H7 (cell line): ENCODE measurements around the gene PPM1B. TPM values are rescaled to one million over a fixed set of nuclear protein-coding genes. Genes with fewer than 3 reads are reported as not detected.
"Not testable (repeated sequence)": the region's sequence is repeated elsewhere in the genome, so short reads cannot be mapped to it uniquely, and the experiment has no call there.

Experiments used
- DNase-seq: peaks from one replicate; pipeline ENCODE4 v3.0.0; 2012
- H3K27me3 ChIP-seq: 2 replicates; pipeline ENCODE4 v1.6.0; 2011; ENCODE audit warnings: mild to moderate bottlenecking, low read length; ENCODE audit not compliant: control insufficient read depth, insufficient read depth
- H3K36me3 ChIP-seq: replicated peaks from 2 replicates; pipeline ENCODE4 v1.5.1; 2011; ENCODE audit warnings: low read length; ENCODE audit not compliant: control insufficient read depth, insufficient read depth
- H3K4me3 ChIP-seq: 2 replicates; pipeline ENCODE4 v1.5.1; 2011; ENCODE audit warnings: low read depth, mild to moderate bottlenecking, control low read depth, low read length, moderate library complexity; ENCODE audit not compliant: insufficient read depth
- total RNA-seq: library from RNA; depleted of rRNA; stranded (reverse); fragments of >200 nt; shearing (Covaris generic); gene quantifications from 2 replicates; pipeline ENCODE4 v1.2.3, GENCODE V29; 2014; rRNA removed

PPM1B gene
- 40.4 and 47.3 TPM in 2 replicates for total RNA-seq

DNA sequence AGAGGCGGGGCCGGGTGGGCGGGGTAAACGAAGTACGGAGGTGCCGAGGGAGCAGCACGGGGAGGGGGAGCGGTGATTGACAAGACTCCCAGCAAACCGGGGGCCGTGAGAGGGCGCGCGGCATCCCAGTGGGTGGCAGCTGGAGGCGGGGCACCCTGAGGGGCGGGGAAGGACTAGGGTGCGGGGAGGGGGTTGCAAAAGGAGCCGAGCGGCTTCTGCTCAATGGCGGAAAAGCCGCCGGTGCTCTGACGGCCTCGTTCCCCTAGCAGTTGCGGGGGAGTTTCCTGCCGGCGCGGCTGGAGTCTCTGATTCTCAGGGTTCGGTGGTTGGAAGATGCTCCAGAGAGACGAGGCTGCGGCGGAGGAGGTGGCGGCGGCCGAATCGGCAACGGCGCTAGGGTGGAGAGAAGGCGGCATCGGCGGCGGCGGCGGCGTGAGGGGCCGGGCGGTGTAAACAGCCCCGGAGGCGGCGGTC, at the start of gene PPM1B:
Gene PPM1B, plus strand, starts transcription at position 195 of the 474 bp plus-strand sequence. CDS start 32,325 bp downstream, outside the sequence.
- Histone ChIP-seq H3K27me3 (no peaks in the 10 kb centered on the region), H3K36me3 (no peaks in the 10 kb centered on the region), H3K4me3 (peak within 1 kb of the TSS; percentile 80)
- DNase-seq: peak; percentile 98

DNA sequence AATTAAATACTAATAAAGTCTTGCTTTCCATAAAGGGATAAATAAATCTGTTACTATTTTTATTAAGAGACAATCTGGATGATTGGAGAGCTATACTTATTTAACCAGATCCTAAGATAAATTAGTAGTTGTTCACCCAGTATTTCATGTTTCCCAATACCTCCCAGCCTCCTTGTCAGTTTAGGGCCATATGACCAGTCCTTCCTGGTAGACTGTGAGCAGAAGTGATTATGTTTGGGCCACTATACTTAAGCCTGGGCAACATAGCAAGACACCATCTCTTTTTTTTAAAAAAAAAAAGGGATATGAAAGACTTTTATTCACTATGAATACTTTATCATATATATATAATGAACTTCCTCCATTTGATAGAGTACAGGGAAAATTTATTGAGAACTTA, 48.8 kb upstream of the PPM1B start:
- no peaks in the 10 kb centered on the region for H3K27me3 ChIP-seq

DNA sequence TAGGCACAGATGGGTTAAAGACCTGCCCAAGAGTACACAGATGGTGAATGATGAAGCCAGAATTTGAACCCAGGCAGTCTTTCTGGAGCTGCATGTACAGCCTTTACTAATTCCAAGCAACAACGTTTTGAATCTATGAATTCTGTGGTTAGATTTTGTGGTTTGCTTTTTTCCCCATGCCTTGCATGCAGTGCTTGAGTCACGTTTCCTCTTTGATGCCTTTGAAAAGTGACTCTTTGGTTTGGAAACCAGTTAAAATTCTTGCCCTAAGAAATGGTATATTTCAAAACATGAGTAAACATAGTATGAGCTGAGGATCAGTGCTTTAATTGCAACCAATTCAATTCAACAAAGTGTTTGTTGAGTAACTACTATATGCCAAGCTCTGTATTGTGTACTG, 48.2 kb upstream of the PPM1B start:
- no peaks in the 10 kb centered on the region for H3K27me3 ChIP-seq
- H3K36me3 ChIP-seq: no peaks in the 10 kb centered on the region
- no peak for DNase-seq
- no peak overlapping the region for H3K4me3 ChIP-seq

More for the DNA sequence above, 48.8 kb upstream of the PPM1B start:
- no peak overlapping the region for H3K4me3 ChIP-seq
- no peaks in the 10 kb centered on the region for H3K36me3 ChIP-seq
- DNase-seq: no peak

DNA sequence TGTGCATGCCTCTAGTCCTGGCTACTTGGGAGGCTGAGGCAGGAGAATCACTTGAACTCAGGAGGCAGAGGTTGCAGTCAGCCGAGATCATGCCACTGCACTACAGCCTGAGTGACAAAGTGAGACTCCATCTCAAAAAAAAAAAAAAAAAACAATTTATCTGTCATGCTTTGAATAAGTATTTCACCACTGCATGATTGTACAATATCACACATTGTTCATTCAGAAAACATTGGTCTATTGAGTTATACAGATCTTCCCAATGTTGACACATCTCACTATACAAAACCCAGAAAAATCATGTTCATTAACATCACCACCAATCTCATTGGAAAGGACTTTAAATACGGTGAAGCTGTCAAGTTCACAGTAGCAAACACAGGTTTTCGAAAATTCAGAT, 46.8 kb upstream of the PPM1B start:
- no peak for DNase-seq
- Histone ChIP-seq H3K4me3 (no peak overlapping the region), H3K27me3 (no peaks in the 10 kb centered on the region), H3K36me3 (no peaks in the 10 kb centered on the region)

DNA sequence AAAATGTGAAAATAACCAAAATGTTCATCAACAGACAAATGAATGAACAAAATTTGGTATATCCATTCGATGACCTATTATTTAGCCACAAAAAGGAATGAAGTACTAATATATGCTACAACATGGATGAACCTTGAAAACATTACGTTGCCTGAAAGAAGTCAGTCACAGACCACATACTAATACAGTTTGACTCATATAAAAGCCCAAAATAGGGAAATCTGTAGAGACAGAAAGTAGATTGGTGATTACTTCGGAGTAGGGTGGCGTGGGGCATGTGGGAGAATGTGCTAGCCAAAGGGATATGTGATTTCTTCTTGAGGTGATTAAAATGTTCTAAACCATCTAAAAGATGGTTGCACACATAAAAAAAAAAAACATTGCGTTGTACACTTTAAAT, 44.2 kb upstream of the PPM1B start:
- no peak overlapping the region for H3K4me3 ChIP-seq
- no peak for DNase-seq
- H3K36me3 ChIP-seq: no peaks in the 10 kb centered on the region
- no peaks in the 10 kb centered on the region for H3K27me3 ChIP-seq

DNA sequence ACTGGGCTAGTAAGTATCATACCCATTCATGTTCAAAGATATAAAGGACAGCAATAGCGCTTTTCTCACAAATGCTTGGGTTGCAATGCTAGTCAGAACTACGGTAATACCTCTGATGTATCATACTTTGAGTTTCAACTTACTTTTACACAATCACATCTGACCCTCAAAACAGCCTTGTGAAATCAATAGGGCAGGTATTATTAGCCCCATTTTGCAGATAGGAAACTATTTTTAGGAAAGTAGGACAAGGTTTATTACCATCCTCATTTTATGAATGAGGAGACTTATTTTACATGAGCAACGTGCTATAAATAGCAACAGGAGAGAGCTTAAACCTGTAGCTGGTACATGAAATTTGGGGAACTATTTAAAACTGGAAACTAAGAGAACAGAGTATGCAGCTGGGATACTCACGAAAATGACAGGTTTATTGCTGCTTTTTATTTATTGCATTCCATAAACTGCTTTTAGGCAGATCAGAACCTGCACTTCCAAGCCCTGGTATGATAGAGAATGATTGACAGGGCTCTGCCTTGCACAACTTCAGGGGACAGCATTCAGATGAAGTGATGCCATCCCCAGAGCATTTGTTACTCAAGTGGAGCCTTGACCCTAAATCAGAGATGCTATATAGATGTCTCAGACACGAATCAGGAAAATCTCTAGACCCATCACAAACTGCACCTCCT, 42.4 kb upstream of the PPM1B start:
- no peaks in the 10 kb centered on the region for H3K27me3 ChIP-seq
- H3K36me3 ChIP-seq: no peaks in the 10 kb centered on the region
- no peak overlapping the region for H3K4me3 ChIP-seq
- no peak for DNase-seq

DNA sequence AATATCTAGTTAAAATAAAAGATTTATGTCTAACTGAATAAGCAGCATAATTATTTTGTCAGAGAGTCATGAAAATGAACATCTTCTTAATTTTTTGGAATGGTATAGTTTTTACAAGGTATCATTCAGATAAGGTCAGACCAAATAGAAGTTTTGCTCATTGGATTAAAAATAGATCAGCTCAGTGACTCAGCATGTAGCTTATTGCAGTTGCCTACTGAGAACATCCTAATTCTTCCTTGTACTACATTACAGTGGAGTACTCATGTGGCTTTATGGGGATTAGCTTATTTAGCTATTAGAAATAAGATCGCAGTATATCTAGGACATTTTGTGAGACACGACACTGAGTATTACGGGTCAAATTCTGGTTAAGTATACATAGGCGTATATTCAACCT, 38.2 kb upstream of the PPM1B start:
- Histone ChIP-seq H3K4me3 (no peak overlapping the region), H3K27me3 (no peaks in the 10 kb centered on the region), H3K36me3 (no peaks in the 10 kb centered on the region)
- no peak for DNase-seq

DNA sequence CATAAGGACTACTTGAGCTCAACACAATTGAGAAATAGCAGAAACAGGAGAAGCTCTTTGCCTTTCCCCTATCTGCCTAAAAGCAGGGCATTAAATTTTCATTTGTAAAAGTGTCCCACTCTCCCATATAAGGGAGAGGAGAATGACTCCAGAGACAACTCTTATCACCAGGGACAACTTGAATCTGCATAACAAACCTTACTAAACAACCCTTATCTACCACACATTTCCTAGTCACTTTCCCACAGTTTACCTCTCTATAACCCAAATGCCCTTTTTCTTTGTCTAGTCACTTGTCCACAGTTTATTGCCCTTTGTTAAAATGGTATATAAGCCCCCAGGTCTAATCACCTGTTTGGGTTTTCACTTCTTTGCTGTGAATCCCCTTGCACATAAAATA, 37.5 kb upstream of the PPM1B start:
- Histone ChIP-seq H3K4me3 (no peak overlapping the region), H3K36me3 (no peaks in the 10 kb centered on the region), H3K27me3 (no peaks in the 10 kb centered on the region)
- DNase-seq: no peak

DNA sequence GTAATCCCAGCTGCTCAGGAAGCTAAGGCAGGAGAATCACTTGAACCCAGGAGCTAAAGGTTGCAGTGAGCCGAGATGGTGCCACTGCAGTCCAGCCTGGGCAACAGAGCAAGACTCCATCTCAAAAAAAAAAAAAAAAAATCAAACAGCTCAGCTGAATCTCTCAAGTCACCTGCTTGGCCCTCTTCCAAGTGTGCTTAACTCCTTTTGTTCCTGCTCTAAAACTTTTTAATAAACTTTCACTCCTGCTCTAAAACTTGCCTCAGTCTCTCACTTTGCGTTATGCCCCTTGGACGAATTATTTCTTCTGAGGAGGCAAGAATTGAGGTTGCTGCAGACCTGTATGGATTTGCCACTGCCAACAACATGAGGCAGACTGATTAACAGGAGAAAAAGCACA, 35.1 kb upstream of the PPM1B start:
- not testable (repeated sequence) for H3K27me3 ChIP-seq, H3K4me3 ChIP-seq, DNase-seq

DNA sequence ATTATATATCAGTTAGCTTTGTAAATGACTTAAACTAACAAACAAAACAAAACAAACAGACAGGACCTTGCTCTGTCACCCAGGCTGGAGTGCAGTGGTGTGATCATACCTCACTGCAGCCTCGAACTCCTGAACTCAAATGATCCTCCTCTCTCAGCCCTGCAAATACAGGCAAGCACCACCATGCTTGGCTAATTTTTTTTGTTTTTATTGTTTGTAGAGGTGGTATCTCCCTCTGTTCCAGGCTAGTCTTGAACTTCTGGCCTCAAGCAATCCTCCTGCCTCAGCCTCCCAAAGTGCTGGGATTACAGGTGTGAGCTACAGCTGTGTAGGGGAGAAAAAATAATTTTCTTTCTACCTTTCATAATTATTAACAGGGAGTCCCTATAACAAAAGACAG, 33.8 kb upstream of the PPM1B start:
- H3K36me3 ChIP-seq: no peaks in the 10 kb centered on the region
- no peak overlapping the region for H3K4me3 ChIP-seq
- DNase-seq: no peak
- H3K27me3 ChIP-seq: no peaks in the 10 kb centered on the region

More for the DNA sequence above, 35.1 kb upstream of the PPM1B start:
- H3K36me3 ChIP-seq: not testable (repeated sequence)

DNA sequence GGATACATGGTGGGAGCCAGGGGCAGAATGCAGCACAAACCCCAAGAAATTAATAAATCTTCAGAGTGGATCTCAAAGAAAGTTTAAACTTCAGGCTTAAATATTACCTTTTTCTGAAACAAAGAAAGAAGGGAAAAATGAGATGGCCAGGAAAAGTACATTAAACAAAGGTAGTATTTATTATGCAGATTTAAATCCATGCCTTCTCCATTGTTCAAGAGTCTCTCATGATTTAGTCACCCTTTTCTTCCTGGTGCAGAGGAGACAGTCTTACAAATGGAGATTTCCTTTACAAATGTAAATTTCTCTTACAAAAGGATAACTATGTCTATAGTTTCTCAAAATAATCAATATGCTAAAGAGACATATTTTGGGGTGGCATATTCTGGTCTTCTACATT, 33.4 kb upstream of the PPM1B start:
- no peak overlapping the region for H3K4me3 ChIP-seq
- DNase-seq: no peak
- no peaks in the 10 kb centered on the region for H3K36me3 ChIP-seq
- no peaks in the 10 kb centered on the region for H3K27me3 ChIP-seq

DNA sequence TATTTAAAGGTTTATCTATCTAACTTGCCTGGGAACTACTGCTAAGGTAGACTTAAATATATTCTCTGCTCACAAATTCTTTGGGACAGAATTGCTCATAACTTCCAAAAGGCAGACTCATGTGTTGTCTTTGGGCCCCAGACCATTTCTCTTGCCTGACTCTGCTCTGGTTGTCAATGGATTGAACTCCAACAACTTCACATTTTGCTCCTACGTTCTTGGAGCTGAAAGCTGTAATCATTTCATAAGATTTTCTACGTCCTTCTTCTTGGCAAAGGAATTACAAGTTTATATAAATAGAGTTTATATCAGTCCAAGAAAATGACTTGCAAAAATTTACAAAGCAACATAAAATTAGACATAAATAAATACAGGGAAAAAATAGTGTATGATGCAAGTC, 32.9 kb upstream of the PPM1B start:
- Histone ChIP-seq H3K4me3 (no peak overlapping the region), H3K36me3 (no peaks in the 10 kb centered on the region), H3K27me3 (no peaks in the 10 kb centered on the region)
- DNase-seq: no peak

DNA sequence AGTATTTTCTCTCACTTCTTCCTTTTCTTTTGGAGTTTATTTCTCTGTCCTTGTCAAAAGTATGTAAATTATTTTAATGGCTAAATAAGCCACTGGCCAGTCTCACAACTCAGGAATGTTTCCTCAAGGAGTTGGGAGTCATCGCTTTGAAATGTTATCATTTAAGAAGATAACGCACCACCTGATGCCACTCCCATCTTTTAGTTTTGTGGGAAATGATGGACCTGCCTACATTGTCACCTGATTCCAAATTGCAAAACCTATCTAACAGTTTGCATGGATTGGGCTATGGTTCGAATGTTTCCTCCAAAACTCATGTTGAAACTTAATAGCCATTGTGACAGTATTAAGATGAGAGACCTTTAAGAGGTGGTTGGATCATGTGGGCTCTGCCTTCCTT, 32.4 kb upstream of the PPM1B start:
- Histone ChIP-seq H3K4me3 (no peak overlapping the region), H3K36me3 (no peaks in the 10 kb centered on the region), H3K27me3 (no peaks in the 10 kb centered on the region)
- DNase-seq: no peak

DNA sequence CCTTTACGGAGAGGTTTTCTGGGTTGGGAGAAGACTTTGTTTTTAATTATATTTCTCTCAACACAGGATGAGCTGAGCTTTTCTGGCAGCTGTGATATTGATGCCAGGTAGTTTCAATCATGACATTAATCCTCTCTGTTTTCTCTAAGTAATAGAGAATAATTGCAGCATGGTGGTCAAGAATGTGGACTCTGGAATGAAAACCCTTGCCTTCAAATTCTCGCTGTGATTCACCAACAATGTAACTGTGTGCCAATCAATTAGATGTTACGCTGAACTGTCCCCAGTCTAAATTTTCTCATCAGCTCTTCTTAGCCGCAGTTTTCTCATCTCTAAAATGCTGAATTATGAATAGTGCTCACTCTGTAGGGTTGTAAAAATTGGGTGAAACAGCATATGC, 31.6 kb upstream of the PPM1B start:
- Histone ChIP-seq H3K4me3 (no peak overlapping the region), H3K36me3 (no peaks in the 10 kb centered on the region)
- DNase-seq: no peak

DNA sequence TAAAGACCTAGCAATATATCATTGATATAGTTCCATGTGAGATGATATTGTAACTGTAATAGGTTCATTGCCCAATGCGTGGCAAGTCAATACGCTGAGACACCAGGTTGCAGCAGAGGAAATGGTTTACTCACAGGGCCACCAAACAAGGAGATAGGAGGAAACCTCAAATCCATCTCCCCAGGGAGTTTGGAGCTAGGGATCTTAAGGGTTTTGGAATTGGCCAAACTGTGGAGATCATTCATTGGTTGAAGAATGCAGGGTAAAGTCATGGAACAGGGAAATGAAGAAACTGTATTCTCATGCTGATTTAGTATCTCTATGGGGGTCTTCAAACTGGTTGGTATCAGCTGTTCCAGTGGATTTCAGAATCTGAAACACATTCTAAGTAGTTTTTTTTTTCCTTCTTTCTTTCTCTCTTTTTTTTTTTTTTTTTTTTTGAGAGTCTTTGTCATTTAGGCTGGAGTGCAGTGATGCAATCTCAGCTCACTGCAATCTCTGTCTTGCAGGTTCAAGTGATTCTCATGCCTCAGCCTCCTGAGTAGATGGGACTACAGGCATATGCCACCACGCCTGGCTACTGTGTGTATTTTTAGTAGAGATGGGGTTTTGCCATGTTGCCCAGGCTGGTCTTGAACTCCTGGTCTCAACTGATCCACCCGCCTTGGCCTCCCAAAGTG, 30.7 kb upstream of the PPM1B start:
- H3K27me3 ChIP-seq: no peaks in the 10 kb centered on the region
- peak; percentile 52 for DNase-seq
- no peaks in the 10 kb centered on the region for H3K36me3 ChIP-seq
- H3K4me3 ChIP-seq: no peak overlapping the region

More for the DNA sequence above, 31.6 kb upstream of the PPM1B start:
- H3K27me3 ChIP-seq: no peaks in the 10 kb centered on the region
